ENCODE measurements around the gene GAP43.
"Not testable (repeated sequence)": the region's sequence is repeated elsewhere in the genome, so short reads cannot be mapped to it uniquely, and the experiment has no call there.

GRCh38 chr3:115736341-115736740, 113.0 kb downstream of the GAP43 start:
- TF ChIP-seq CTCF (IDR thresholded peaks at IDR 0.05; ENCODE audit: low read depth, low read length); POLR2A (IDR thresholded peaks at IDR 0.05; ENCODE audit: extremely low read depth, insufficient read length): not testable (repeated sequence)
